Activated CD4-positive, alpha-beta T cell treated with anti-CD3 and anti-CD28 coated beads for 4 hours (primary cell): ENCODE data around the gene SAMD7.
A peak's percentile ranks its signal among the peaks of the same experiment; 100 is the strongest.

ENCODE experiments used
- DNase-seq, 2 donors: peaks; one replicate each; pipeline ENCODE4 v3.0.0-alpha.2; 2020

The SAMD7 gene

DNA sequence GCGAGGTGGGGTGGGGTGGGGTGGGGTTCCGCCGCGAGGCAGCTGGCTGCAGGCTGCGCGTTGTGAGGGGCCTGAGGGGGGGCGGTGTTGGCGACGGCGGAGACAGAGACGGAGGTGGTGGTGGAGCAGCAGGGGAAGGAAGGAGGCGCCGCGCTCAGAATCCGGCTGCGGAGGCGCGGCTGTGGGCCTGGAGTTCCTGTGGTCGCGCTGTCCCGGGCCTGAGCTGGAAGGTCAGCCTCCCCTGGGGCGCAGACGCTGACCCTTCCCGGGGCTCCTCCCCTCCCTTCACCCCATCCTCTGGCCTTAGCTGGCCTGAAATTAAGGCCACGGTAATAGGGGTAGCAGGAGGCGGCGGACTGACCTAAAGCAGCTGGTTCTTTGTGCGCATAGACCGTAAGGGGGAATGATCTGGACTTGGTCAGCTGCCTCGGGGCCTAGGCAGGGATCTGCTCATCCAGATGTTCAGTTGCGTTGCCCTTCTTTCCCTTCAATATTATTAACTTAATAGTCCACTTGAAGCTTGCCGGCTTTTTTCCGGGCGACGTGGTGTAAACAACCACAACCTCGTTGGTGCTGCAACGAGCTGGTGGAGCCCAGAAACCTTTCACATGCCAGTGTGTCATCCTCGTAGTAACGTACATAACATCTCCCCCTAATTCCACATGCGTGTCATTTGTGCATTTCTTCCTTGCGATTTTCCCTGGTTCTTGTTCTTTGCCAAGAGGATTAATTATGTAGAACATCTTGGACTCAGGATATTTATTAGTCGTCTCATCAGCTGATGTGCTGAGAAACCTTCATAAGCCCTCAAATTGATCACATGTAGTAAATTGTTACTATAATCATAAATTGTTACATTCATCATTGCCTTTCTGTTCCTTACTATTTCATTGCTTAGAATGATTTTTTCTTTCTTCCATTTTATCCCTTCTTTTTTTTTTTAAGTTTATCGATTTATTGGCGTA, 55.9 kb downstream of the SAMD7 start:
- peak; percentile 14 to 19 for DNase-seq

DNA sequence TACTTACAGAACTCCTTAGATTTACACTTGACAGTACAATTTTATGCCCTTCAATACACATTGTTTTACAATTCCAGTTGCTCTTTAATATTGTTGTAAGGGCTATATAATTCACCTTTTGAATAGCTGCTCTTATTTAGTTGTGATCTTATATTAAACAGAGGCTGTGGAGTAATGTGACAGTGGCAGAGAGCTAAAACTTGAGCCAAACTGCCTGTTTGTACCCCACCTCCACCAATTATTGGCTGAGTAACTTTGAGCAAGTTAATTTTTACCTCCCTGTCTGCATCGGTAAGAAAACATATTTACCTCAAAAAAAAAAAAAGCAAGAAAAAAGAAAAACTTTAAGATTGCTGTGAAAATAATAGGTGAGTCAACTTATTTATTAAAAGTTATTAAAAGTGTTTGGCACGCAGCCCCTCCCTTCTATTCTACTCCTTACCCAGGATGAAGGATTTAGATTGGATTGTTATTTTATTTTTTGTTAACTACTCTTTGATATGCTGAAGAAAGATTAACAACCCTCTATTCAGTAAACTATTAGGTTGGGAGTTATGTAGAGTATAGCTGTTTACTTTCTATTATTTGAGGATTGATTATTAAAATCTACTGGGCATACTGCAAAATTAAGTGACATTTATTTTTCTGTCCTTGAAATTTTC, 57.0 kb downstream of the SAMD7 start:
- no peak for DNase-seq

DNA sequence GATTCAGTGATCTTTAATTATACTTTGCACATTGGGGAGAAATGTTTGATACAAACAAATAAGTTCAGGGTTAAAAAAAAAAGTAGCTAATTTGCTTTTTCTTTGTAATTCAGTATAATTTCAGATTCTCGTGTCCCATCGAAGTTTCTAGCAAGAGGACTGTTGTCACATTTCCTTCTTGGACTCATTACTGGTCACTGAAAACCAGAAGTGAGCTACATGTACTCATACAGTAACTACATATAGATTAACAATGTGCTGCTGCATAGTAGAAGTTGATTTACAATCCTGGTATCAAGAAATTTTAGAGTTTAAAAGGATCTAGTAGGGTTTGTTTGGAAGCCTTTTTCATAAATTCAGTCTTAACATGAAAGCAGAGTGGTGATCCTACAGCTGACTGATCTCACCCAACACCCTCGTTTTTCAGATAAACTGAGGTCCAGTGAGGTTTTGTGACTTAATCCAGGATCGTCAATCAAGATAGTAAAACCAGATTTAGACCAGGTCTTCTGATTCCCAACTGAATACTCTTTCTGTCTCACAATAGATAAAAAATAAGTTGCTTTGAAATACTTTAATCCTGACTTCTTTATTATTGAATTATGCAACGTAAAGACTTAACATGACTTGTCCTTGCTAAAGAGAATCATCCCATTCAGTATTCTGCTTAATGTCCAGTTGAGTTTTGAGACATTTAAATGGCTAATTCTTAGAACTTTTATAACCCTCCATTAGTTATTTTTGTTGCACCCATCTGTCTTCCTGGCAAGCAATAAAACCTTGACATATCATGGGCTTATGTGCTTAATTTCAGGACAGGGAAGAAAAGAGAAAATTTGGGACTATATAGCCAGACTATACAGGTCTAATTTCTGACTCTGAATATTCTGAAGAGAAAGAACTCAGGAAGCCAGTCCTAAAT, 58.1 kb downstream of the SAMD7 start:
- DNase-seq = no peak

DNA sequence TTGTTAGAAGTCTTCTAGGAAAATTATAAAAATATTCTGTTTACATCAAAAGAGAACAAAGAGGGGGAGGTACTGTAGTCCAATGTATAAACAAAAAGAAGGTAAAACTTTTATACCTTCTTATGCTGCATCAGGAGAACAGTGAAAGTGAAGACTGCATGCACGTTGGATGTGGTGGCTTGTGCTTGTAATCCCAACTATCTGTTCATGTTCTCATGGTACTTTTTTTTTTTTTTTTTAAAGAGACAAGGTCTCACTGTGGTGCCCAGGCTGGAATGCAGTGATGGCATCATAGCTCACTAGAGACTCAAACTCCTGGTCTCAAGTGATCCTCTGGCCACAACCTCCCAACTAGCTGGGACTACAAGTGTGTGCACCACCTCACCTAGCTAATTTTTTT, 59.5 kb downstream of the SAMD7 start:
- DNase-seq = no peak

DNA sequence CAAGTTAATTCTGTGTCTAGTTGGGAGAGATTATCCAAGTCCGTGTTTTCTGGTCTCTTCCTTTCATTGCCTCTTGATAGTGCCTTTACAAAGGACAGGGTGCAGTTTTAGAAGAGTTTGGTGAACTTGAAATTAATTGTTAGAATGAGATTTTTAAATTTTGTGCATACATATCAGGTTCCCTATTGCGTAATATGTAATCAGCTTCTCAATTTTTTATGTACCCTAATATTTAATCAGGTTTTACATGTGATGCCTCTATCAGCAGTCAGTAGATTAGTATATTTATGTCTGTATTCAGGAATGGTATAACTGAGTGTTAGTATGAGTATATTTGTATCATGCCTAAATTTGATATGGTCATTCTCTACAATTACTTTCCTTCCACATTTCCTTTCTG, 60.1 kb downstream of the SAMD7 start:
- no peak for DNase-seq

DNA sequence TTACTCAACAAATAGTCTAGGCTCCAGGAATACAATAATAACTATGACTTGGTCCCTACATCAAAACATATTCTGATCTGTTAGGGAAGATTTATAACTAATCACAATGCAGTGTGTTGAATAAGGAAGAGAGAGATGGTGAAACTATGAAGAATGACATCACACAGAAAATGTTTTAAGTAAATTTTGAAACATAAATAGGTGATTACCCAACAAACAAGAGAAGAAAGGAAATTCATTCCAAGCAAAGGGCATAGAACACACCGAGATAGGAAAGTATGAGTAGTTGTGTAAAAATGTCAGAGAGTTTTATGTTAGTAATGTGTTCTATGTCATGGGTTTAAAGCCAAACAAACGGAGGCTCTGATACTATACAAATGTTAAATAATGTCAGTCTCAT, 68.7 kb downstream of the SAMD7 start:
- no peak for DNase-seq

DNA sequence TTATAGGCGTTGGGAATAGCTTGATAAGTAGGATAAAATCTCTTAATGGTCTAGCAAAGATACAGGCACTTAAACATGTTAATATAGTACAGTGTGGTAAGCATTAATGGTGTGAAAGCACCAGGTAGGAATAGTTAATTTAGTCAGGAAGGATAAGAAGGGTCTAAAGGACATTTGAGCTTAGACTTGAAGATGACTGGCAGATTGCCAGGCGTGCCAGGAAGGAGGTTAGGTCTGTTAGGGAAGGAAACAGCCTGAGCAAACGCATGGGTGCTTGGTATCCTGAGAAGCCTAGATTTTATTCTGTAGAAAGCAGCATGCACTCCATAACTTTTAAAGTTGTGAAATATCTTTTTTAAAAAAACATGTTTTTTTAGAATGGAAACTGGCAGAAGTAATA, 72.9 kb downstream of the SAMD7 start:
- DNase-seq = no peak
